Measurements from ENCODE around the gene SOCS3.

SOCS3 gene

GRCh38 chr17:78315355-78316114 lies 44.3 kb downstream of the SOCS3 start (continued):
- TF ChIP-seq, protein P1, sequence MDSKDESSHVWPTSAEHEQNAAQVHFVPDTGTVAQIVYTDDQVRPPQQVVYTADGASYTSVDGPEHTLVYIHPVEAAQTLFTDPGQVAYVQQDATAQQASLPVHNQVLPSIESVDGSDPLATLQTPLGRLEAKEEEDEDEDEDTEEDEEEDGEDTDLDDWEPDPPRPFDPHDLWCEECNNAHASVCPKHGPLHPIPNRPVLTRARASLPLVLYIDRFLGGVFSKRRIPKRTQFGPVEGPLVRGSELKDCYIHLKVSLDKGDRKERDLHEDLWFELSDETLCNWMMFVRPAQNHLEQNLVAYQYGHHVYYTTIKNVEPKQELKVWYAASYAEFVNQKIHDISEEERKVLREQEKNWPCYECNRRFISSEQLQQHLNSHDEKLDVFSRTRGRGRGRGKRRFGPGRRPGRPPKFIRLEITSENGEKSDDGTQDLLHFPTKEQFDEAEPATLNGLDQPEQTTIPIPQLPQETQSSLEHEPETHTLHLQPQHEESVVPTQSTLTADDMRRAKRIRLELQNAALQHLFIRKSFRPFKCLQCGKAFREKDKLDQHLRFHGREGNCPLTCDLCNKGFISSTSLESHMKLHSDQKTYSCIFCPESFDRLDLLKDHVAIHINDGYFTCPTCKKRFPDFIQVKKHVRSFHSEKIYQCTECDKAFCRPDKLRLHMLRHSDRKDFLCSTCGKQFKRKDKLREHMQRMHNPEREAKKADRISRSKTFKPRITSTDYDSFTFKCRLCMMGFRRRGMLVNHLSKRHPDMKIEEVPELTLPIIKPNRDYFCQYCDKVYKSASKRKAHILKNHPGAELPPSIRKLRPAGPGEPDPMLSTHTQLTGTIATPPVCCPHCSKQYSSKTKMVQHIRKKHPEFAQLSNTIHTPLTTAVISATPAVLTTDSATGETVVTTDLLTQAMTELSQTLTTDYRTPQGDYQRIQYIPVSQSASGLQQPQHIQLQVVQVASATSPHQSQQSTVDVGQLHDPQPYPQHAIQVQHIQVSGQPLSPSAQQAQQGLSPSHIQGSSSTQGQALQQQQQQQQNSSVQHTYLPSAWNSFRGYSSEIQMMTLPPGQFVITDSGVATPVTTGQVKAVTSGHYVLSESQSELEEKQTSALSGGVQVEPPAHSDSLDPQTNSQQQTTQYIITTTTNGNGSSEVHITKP (tag by site-specific recombination; IDR thresholded peaks at IDR 0.05), result peak; percentile 84
- TF ChIP-seq ZBTB20 (tag by site-specific recombination; IDR thresholded peaks at IDR 0.05) (peak; percentile 50; the same call in 1 of the 2 replicates), GLIS2 (tag by site-specific recombination; IDR thresholded peaks at IDR 0.05) (peak; percentile 97), ZNF660 (tag by site-specific recombination; IDR thresholded peaks at IDR 0.05) (peak; percentile 85), KLF8 (tag by site-specific recombination; IDR thresholded peaks at IDR 0.05) (peak; percentile 39; the same call in 1 of the 2 replicates), ZBTB7A (tag by site-specific recombination; IDR thresholded peaks at IDR 0.05; ENCODE audit: low read depth) (peak; percentile 48), GLIS1 (tag by site-specific recombination; IDR thresholded peaks at IDR 0.05) (peak; percentile 100), ZNF580 (tag by site-specific recombination; IDR thresholded peaks at IDR 0.05) (peak; percentile 14; the same call in 1 of the 2 replicates), GLI2 (tag by site-specific recombination; IDR thresholded peaks at IDR 0.05; ENCODE audit: borderline replicate concordance, low read depth) (no peak), SP2 (tag by site-specific recombination; IDR thresholded peaks at IDR 0.05) (peak; percentile 41), ZNF280D (tag by site-specific recombination; IDR thresholded peaks at IDR 0.05) (peak; percentile 55; the same call in 1 of the 2 replicates), ZBTB8A (tag by site-specific recombination; IDR thresholded peaks at IDR 0.05) (peak; percentile 67), ZNF341 (tag by site-specific recombination; IDR thresholded peaks at IDR 0.05; ENCODE audit: low read depth) (0 out of 2 replicates have a peak, but pooled peaks have one; percentile 34), KLF10 (tag by site-specific recombination; IDR thresholded peaks at IDR 0.05) (peak; percentile 70), ZNF48 (tag by site-specific recombination; IDR thresholded peaks at IDR 0.05) (no peak), ZNF518A (tag by site-specific recombination; conservative IDR thresholded peaks at IDR 0.05; ENCODE audit: low read depth) (peak; percentile 33; the same call in 1 of the 2 replicates), ZNF157 (tag by site-specific recombination; IDR thresholded peaks at IDR 0.05) (no peak), ZNF792 (tag by site-specific recombination; IDR thresholded peaks at IDR 0.05) (0 out of 2 replicates have a peak, but pooled peaks have one; percentile 57), PRDM4 (tag by site-specific recombination; IDR thresholded peaks at IDR 0.05) (no peak), PRDM1 (tag by site-specific recombination; IDR thresholded peaks at IDR 0.05) (peak; percentile 94)
- TF ChIP-seq, protein P2, sequence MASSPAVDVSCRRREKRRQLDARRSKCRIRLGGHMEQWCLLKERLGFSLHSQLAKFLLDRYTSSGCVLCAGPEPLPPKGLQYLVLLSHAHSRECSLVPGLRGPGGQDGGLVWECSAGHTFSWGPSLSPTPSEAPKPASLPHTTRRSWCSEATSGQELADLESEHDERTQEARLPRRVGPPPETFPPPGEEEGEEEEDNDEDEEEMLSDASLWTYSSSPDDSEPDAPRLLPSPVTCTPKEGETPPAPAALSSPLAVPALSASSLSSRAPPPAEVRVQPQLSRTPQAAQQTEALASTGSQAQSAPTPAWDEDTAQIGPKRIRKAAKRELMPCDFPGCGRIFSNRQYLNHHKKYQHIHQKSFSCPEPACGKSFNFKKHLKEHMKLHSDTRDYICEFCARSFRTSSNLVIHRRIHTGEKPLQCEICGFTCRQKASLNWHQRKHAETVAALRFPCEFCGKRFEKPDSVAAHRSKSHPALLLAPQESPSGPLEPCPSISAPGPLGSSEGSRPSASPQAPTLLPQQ (tag by site-specific recombination; IDR thresholded peaks at IDR 0.05), result peak; percentile 82
